GM19468 (cell line): Measurements from ENCODE around the gene COL17A1.

ENCODE experiments used
- ATAC-seq: cut with Tn5 transposase; IDR thresholded peaks from one replicate; pipeline ENCODE4 v1.9.1; 2021; ENCODE audit warnings: mild to moderate bottlenecking, moderate library complexity, moderate number of reproducible peaks; ENCODE audit not compliant: unreplicated experiment; ENCODE audit errors: extremely low read depth

Gene COL17A1

DNA sequence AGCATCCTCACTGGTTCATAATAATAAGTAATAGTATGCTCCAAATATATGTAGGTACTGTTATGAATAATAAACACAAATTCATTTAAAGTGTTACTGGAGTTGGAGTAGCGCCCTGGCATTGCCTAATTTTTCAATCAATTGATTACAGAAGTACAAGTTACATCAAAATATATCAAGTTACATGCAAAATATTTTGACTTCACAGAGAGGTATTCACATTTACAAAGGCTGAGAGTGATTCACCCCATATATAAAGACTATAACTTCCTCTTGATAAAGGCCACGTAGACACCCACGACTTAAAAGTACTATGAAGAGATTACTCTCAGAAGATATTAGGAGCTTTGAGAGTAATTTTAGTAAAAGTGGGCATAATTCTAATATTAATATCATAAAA lies 13.6 kb upstream of the COL17A1 start:
- ATAC-seq, result no peak

DNA sequence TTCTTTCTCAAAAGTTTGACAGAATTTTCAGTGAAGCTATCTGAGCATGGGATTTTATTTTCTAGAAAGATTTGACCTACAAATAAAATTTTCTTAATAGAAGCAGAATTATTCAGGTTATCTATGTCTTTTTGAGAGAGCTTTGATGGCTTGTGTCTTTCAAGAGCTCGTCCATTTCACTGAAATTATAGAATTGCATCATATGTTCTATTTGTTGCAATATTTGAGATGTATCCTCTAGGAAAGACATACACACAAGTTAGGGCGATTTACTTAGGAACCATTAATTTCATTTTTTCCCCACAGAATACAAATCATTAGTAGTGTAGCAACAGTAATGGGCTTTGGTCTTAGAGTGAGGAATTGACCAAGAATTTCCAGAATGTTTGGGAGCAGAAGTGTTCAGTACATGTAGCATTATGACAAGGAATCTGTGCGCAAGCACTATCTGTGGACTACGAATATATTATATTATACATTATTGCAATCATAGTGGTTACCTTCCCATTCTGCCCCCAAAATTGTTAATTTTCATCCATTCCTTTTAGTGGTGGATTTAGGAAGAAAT lies 12.8 kb upstream of the COL17A1 start:
- no peak for ATAC-seq

DNA sequence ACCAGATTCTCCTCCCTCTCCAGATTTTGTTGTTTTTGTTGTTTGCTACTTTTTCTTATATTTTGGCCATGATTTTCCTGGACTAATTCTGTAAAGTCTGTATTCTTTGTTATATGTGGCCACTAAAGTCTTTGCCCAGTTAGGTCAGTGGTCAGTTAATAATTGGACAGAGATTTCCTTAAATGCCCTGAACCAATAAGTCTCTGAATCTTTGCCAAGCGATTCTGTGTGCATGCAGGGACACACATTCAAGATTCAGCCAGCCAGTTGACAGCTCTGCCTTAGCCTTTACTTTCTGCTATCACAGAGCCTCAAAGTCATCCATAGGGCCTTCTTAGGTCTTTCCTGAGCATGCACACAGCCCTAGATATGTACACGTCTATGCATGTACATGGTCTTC lies 11.0 kb upstream of the COL17A1 start:
- no peak for ATAC-seq

DNA sequence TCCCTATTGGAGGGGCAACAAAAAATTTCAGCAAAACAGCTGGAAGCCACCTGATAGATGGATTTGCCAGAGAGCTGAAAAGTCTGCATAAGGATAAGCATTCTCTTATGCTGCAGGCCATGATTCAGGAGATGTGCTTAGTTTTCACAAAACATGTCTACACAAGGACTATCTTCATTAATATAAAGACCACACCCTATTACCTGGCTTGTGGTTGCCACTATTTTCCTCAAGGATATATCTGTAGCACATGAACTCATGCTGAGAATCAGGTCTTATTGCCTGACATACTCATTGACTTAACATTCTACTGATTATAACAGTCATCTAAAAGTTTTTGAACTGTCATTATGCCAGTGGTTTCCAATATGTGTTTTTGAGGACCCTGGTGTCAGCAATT lies 7.1 kb upstream of the COL17A1 start:
- no peak for ATAC-seq

DNA sequence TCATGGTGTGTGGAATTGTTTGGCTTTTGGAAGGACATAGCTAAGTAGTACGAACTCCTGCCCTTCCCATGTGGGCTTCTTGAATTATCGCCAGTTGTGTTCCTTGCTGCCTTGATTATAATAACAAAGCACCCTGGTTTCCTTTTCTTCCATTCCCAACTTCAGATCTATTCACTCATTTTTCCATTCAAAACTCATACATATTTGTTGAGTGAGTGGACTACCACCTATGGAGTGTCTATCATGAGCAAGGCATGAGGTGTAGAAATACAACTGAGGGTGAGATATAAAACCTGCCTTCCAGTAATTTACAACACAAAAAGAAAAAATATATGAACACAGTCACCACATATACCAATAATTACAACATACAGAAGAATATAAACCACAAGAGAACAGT lies 4.9 kb upstream of the COL17A1 start:
- ATAC-seq, result no peak

DNA sequence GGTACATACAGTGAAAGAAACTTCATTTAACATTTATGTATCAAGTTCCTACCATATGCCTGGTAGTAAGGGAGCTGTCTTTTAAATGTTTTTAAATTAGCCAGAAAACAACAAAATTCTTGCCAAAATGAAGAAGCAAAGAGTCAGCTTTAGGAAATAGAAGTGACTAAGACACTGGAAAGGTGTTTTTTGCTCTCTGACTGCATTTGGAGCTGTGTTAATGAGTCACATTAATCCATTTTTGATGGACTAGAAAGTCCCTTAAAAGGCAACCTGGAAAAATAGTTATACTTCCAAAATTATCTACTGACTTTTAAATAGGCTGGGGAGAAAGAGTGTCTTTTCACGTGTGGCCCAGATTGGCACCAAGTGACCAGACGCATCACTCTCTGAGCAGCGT lies 3.9 kb upstream of the COL17A1 start:
- no peak for ATAC-seq

DNA sequence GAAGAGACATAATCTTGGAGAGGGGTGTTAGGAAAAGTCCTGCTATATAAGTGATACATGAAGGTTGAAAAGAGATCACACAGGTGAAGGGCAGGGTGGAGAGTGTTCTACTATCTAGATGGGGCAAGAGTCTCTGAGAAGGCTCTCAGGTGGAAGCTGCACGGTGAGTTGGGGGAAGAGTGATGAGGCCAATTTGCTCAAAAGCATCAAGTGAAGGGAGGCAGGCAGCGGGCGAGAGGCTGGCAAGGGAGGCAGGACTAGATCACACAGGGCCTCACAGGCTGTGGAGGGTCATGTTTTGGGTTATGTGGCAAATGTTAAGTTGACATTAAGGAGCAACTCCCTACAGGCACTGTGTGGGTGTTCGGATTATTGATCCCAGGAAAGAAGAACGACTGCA lies 2.6 kb upstream of the COL17A1 start:
- ATAC-seq, result no peak

DNA sequence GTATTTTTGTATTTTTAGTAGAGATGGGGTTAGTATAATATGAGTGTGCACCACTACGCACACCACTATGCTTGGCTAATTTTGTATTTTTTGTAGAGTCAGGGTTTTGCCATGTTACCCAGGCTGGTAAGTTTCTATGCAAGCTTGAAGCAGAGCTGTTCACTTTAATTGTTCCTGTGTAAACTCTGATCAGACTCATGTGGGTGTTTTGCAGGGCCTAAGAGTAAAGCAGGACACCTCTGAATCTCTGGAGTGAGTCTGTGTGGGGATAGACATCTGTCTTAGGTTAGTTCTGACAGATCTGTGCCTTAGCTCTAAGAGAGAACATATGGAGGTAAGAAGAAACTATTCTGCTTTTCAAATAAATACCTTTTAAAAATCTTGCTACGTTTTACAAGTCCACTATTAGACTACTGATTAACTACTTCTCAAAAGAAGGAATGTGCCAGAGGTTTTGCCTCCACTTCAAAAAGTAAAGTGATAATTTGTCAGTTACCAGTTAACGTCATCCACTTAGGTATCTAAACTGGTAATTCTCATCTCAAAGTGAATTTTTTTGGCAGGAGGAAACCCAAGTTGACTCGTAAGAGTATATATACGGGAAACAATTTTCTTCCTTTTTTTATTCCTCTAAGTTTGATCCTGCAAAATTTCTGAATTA lies 1.1 kb downstream of the COL17A1 start:
- no peak for ATAC-seq

DNA sequence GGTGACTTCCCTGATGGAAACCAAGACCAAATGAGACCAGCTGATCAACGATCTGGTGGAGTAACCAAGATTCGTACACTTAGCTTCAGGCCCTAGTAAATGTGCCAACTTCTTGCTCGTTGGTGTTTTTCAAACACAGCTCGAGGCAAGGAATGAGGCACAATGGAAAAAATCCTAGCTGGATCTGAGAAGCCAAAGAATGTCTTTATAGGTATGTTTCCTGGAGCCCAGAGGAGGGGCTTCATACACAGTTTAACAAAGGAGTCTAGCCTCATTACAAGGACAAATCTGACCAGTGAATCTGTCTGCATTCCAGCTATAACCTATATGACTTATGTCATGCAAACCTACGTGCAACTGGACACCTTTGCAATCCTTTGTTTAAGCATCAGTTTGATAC lies 3.7 kb downstream of the COL17A1 start:
- ATAC-seq, result no peak

DNA sequence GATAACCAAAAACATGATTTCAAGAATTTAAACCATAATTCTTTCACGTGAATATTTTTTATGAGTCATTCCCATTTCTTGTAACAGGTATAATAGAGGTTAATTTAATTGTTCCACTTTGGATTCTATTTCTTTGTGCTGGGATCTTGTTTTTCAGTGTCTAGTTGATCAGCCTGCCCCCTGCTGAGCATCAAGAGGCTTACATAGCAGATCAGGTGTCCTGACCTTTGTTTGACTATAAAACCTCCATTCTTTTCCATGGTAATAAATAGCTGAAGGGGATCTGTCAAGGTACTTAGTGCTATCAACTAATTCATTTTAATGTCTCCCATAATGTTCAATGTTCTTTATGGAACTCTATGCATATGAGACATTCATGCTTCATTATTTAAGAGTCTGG lies 4.9 kb downstream of the COL17A1 start:
- no peak for ATAC-seq

DNA sequence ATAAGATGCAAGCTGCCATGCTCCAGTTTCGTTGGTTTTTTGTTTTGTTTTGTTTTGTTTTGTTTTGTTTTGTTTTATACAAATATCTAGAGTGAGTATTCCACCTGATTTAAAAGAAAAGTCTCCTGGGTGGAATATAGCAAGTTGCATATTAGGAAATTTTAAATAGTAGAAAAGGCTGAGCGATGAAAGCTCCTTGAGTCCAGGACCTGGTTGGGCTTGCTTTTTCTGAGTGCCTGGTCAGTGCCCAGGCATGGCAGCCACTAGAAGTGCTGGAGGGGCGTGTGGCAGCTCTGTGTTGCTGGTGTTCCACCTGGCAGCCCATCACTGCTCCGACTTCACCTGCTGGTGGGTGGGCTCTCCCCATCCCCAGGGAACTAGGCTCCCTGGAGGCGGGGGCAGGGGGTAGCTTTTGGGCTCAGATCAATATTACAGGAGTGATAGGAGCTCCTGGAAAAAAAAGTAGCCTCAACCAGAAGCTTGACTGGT lies 8.0 kb downstream of the COL17A1 start:
- ATAC-seq, result no peak

DNA sequence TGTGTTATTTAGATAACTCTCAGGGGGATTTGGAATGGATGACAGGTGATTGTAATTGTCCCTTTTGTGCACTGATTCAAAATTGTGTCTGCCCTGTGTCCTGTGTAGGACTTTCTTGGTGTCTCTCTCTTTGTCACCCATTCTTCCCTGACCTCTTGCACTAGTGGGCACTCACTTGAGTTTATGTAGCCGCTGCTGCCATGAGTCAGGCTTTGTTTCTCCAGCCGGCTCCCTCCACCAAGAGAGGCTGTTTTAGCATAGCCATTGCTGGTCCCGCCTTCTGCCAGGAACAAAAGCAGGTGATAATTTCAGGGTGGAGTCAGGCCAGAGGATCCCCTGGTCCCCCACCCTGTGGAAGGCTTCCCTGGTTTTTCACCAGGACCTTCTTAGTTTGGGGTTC lies 8.4 kb downstream of the COL17A1 start:
- ATAC-seq, result no peak

DNA sequence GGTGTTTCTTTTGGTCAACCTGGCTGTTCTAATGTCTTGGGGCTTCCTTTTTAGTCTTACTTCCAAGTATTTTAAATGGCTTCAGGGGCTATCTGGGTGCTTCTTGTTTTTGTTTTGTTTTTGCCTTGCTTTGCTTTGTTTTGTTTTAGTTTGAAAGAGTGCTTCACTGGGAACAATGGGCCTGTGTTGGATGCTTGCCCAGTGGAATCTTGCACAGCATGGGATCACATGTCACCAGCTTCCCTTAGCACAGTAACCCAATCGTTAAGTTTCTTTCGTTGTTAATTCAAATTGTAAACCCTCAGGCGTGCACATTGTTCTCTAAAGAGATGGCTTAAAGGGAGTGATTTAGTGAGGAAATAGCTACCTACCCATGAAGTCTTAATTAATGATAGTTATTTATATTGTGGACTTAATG lies 8.9 kb downstream of the COL17A1 start:
- ATAC-seq, result no peak

DNA sequence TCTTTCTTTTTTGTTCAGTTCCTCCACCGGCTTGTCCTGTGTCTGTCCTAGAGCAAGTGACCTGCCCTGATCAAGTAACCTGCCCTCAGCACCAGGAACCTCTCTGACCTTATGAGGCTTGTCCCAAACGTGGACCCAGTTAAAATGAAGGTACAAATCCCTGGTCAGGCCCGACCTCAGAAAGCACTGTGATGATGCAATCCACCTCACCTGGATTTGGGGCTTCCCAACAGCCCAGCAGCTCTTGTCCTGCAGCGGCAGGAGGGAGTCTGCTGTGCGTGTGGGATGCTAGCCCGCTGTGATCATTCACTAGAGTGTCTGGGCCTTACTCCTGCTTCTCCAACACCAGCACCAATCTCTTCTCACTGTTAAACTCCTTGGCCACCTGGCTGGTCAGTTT lies 11.2 kb downstream of the COL17A1 start:
- no peak for ATAC-seq

DNA sequence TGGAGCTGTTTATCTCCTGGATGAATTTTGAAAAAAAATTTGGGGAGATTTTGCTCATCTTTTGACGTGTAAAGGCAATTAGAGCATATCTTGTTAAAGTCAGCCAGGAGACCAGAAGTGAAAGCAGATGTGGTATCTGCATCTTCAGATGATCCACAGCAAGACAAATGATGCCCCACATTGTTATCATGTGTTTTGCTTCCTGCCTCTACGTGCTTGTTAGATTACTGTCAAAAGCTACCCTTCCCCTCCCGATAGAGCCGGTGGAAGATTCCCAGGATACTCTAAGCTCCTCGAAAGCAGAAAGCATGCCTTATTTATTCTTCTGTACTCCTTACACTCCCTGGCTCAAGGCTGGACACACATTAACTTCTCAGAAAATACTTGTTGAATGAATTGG lies 12.9 kb downstream of the COL17A1 start:
- ATAC-seq, result no peak

DNA sequence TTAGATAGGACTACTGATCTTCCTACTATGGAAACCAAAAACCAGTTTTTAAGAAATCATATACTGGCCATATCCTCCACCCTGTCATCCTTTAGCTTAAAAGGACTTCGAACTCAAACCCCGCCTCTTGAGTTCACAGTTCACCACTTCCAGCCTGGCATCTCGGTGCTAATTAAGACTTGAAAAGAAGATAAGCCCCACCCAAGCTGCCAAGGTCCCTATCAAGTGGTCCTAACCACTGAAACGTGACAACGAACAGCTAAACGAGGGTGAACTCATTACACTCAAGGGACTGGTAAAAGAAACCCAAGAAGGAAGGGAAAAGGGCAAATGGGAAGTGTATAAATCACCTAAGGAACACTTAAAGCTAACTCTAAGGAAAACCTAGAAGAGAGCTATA lies 16.1 kb downstream of the COL17A1 start:
- ATAC-seq, result no peak

DNA sequence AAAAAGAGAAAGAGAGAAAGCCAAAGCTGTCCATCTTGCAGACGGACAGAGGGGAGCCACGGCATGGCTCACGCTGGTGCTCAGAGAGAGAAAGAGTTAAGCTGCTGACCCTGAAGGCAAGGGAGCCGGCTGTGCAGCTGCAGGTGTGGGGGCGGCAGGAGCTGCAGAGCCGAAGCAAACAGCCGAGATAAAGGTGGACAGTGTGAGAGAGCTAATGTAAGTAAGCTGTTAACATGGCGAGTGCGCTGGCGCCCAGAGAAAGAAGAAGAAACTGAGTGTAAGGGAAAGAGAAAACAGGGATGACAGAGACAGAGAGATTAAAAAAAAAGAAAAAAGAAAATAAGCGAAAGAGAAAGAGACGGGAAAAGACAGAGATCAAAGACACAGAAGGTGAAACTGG lies 18.2 kb downstream of the COL17A1 start:
- no peak for ATAC-seq

DNA sequence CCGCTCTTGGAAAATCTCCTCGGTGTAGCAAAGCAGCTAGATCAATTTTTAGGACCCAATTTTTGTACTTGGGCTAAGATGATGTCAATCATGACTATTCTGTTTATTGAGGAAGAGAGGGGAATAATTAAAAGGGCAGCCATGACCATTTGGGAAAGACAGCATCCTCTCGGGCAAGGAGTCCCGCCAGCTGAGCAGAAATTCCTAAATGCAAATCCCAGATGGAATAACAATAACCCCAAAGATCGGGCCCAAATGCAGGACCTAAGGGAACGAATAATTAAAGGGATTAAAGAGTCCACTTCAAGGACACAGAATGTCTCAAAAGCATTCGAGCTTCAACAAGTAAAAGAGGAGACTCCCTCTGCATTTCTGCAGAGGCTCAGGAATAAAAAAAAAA lies 18.7 kb downstream of the COL17A1 start:
- ATAC-seq, result no peak

DNA sequence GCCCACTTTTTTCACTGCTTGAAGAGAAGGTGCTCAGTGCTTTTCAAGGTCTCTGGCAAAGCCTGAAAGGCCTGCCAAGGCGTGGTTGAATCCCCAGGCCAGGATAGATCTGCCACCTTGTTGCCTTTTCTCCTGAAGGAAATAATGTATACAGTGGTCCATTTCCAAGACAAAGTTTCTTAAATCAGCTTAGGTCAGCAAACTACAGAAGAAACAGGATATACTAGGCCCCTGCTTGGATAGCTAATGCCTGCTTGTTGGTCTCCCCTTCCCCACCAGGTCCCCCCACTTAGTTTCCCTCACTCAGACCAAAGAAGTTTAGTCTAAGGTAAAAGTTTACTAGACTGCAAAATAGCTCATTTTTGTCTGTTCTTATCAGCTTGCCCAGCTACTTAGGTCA lies 19.9 kb downstream of the COL17A1 start:
- ATAC-seq, result no peak

DNA sequence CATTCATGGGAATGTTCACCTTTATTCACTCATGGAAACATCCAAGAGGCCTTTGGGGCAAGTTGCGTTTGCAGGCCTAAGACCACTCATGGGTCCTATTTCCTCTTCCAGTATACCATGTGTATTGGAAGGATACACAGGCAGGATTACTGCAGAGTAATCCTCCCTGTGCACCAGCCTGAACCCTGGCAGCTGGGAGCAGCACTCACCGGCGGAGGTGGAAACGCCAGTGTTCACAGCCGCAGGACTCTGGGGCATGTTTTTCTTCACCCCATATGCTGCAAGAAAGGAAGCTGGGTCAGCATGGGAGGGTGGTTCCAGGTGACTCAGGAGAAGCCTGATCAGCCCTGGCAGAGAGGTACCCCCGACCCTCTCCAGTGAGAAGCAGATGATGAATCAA lies 24.5 kb downstream of the COL17A1 start:
- ATAC-seq, result no peak

DNA sequence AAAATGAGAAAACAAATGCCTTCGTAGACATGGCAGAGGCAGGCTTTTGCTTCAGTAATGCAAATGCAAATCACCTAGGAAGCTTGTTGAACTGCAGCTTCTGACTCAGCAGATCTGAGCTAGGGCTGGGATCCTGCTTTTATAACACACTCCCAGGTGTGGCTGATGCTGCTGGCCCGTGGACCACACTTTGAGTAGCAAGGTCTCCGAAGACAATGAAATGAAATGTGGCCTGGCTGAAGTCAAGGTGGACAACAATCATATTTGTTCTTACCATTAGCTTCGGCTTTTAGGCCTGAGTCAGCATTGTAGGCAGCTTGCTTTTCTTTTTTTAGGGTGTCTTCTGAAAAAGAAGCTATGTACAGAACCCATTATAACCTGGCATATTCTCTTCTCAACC lies 26.3 kb downstream of the COL17A1 start:
- no peak for ATAC-seq

DNA sequence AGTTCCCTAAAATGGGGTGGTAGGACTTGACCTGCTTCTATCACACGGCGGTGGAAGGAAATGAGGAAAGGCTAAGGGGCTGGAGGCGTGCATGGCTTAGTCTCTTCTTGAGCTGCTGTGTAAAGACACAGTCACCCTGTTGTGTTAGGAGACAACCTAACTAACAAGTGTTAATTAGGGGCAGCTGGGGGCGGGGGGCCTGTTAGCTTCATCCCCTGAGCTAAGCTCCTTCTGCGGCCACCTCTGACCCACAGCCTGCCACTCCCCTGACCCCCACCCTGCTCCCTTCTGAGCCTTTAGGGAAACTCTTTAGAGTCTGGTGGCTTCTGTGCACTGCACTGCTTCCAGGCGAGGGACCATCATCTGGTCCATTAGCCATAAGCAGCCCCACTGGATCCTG lies 28.0 kb downstream of the COL17A1 start:
- no peak for ATAC-seq
